Activated CD4-positive, alpha-beta T cell treated with anti-CD3 and anti-CD28 coated beads for 36 hours (primary cell): ENCODE data around the gene NPW. TPM values are rescaled to one million over a fixed set of nuclear protein-coding genes. Genes with fewer than 3 reads are reported as not detected.

Source experiments
- ATAC-seq: fragments of 200-7000 bp; cut with Tn5 transposase; one replicate; pipeline ENCODE4 v1.10.0; 2021; ENCODE audit warnings: mild to moderate bottlenecking, moderate library complexity
- CTCF ChIA-PET: fragments of 350-600 bp; sonication (Branson Sonifier 250); formaldehyde crosslinking; loops from one replicate; lab custom pipeline; 2021; ENCODE audit warnings: antibody characterized with exemption; lab: Charles Lee
- POLR2A ChIA-PET: fragments of 350-600 bp; sonication (Branson Sonifier 250); formaldehyde crosslinking; loops from one replicate; lab custom pipeline; 2021; ENCODE audit warnings: antibody characterized with exemption, inconsistent platforms; lab: Charles Lee
- DNase-seq: peaks from one replicate; pipeline ENCODE4 v3.0.0-alpha.2; 2020
- H3K27ac Mint-ChIP-seq: one replicate; pipeline ENCODE4 v1.8.0; 2021; ENCODE audit warnings: mixed read lengths
- H3K27me3 Mint-ChIP-seq: one replicate; pipeline ENCODE4 v1.8.0; 2021; ENCODE audit warnings: mixed read lengths
- H3K36me3 Mint-ChIP-seq: one replicate; pipeline ENCODE4 v1.8.0; 2021; ENCODE audit warnings: low read depth, mixed read lengths
- H3K4me1 Mint-ChIP-seq: one replicate; pipeline ENCODE4 v1.8.0; 2021; ENCODE audit warnings: mixed read lengths
- H3K4me3 Mint-ChIP-seq: one replicate; pipeline ENCODE4 v1.8.0; 2021; ENCODE audit warnings: mild to moderate bottlenecking, moderate library complexity, mixed read lengths
- H3K9me3 Mint-ChIP-seq: one replicate; pipeline ENCODE4 v1.8.0; 2021; ENCODE audit warnings: low read depth, mixed read lengths
- intact Hi-C, 2 experiments: fragments of 100-400 bp; cut with DNase I in 1 of 2; cut with micrococcal nuclease in 1 of 2; formaldehyde crosslinking; loops; one replicate each; pipeline versions ENCODE4 v1.14.2 to v1.15.1; 2022 to 2024; cut with DNase I, micrococcal nuclease
- total RNA-seq, 2 experiments: library from RNA; stranded (reverse); gene quantifications; one replicate each; pipeline ENCODE4 v1.2.3, GENCODE V29; 2021

The NPW gene
- total RNA-seq, 2 experiments from 2014 or later: 2.0 to 2.8 TPM

- H3K27ac Mint-ChIP-seq: peak overlapping the region; percentile 60
- peaks cover 23% of the 10 kb centered on the region for H3K27me3 Mint-ChIP-seq
- DNase-seq (no peak), ATAC-seq (no peak)
- H3K9me3 Mint-ChIP-seq: no peaks in the 10 kb centered on the region
- CTCF ChIA-PET: interaction anchor here (1.2 to 1.5 kb wide), 2 partner anchors 9 to 112 kb away, joined by 4 read pairs; partner anchors contain the start of gene PKD1
- POLR2A ChIA-PET: interaction anchor here (1.1 kb wide), 1 partner anchor 131 kb away, joined by 4 read pairs; the partner anchor contains the start of gene TRAF7
- no peaks in the 10 kb centered on the region for H3K36me3 Mint-ChIP-seq
- H3K4me3 Mint-ChIP-seq: no peak overlapping the region
- H3K4me1 Mint-ChIP-seq: peaks cover 15% of the 10 kb centered on the region
- intact Hi-C loops: loop anchor here (5.0 to 10.0 kb wide), 2 partner anchors 38 to 461 kb away; no protein-coding TSS in a partner anchor
Observed at GRCh38 chr16:2024032-2024420, 4.4 kb downstream of the NPW start.

GRCh38 chr16:2025251-2025650 lies 5.7 kb downstream of the NPW start:
- POLR2A ChIA-PET: interaction anchor here (0.6 kb wide), 1 partner anchor 127 kb away, joined by 4 read pairs; no protein-coding TSS in a partner anchor
- no peak overlapping the region for H3K4me3 Mint-ChIP-seq

GRCh38 chr16:2025878-2026460 lies 6.4 kb downstream of the NPW start:
- Mint-ChIP-seq H3K27ac (no peak overlapping the region), H3K9me3 (no peaks in the 10 kb centered on the region), H3K4me3 (peak overlapping the region; percentile 29), H3K27me3 (peaks cover 17% of the 10 kb centered on the region), H3K4me1 (peaks cover 10% of the 10 kb centered on the region), H3K36me3 (no peaks in the 10 kb centered on the region)
- POLR2A ChIA-PET: no interaction called here
- DNase-seq: no peak
- no peak for ATAC-seq
- intact Hi-C loops: loop anchor here in 1 of 2 experiments (10.0 kb wide), 1 partner anchor 459 kb away; no protein-coding TSS in a partner anchor
- CTCF ChIA-PET: no interaction called here

More at GRCh38 chr16:2025251-2025650, 5.7 kb downstream of the NPW start:
- Mint-ChIP-seq H3K27ac (no peak overlapping the region), H3K36me3 (no peaks in the 10 kb centered on the region), H3K27me3 (peaks cover 19% of the 10 kb centered on the region), H3K4me1 (peaks cover 15% of the 10 kb centered on the region), H3K9me3 (no peaks in the 10 kb centered on the region)
- intact Hi-C loops: loop anchor here in 1 of 2 experiments (10.0 kb wide), 1 partner anchor 460 kb away; no protein-coding TSS in a partner anchor
- DNase-seq: no peak
- ATAC-seq: no peak
- CTCF ChIA-PET: interaction anchor here (1.4 kb wide), 1 partner anchor 115 kb away, joined by 4 read pairs; no protein-coding TSS in a partner anchor

- Mint-ChIP-seq H3K36me3 (no peaks in the 10 kb centered on the region), H3K4me1 (peaks cover 10% of the 10 kb centered on the region), H3K9me3 (no peaks in the 10 kb centered on the region), H3K27me3 (peaks cover 15% of the 10 kb centered on the region), H3K27ac (no peak within 1 kb of the TSS), H3K4me3 (peak within 1 kb of the TSS; percentile 49)
- DNase-seq (peak; percentile 38), ATAC-seq (peak; percentile 2)
- intact Hi-C loops: loop anchor here in 1 of 2 experiments (10.0 kb wide), 1 partner anchor 458 kb away; no protein-coding TSS in a partner anchor
- ChIA-PET CTCF (no interaction called here), POLR2A (interaction anchor here (0.6 kb wide), 1 partner anchor 20 kb away, joined by 3 read pairs; no protein-coding TSS in a partner anchor)
Observed at GRCh38 chr16:2026461-2027023, 7.0 kb downstream of the NPW start, which contains the start of gene NHERF2. TSS of gene NHERF2 (plus strand) at chr16:2026902. CDS start at chr16:2027006, 104 bp downstream.

GRCh38 chr16:2027024-2028010 lies 7.7 kb downstream of the NPW start:
- POLR2A ChIA-PET: interaction anchor here (0.6 kb wide), 1 partner anchor 19 kb away, joined by 3 read pairs; no protein-coding TSS in a partner anchor
- peak; percentile 8 for ATAC-seq

GRCh38 chr16:2028146-2028545 lies 8.6 kb downstream of the NPW start:
- Mint-ChIP-seq H3K27me3 (peaks cover 7% of the 10 kb centered on the region), H3K4me3 (no peak overlapping the region), H3K4me1 (peaks cover 4% of the 10 kb centered on the region), H3K27ac (no peak overlapping the region), H3K36me3 (no peaks in the 10 kb centered on the region), H3K9me3 (no peaks in the 10 kb centered on the region)
- DNase-seq: no peak
- ATAC-seq: no peak
- CTCF ChIA-PET: interaction anchor here (1.0 to 1.4 kb wide), 3 partner anchors 11 to 112 kb away, joined by 3 to 4 read pairs (median 3); partner anchors contain the start of genes NTHL1 and TSC2
- intact Hi-C loops: loop anchor here in 1 of 2 experiments (10.0 kb wide), 1 partner anchor 457 kb away; no protein-coding TSS in a partner anchor
- POLR2A ChIA-PET: no interaction called here

More at GRCh38 chr16:2027024-2028010, 7.7 kb downstream of the NPW start:
- peak overlapping the region; percentile 49 for H3K4me3 Mint-ChIP-seq
- H3K36me3 Mint-ChIP-seq: no peaks in the 10 kb centered on the region
- peaks cover 10% of the 10 kb centered on the region for H3K4me1 Mint-ChIP-seq
- CTCF ChIA-PET: interaction anchor here (1.0 to 1.4 kb wide), 3 partner anchors 12 to 113 kb away, joined by 3 to 4 read pairs (median 3); partner anchors contain the start of genes NTHL1 and TSC2
- H3K27me3 Mint-ChIP-seq: peaks cover 10% of the 10 kb centered on the region
- H3K9me3 Mint-ChIP-seq: no peaks in the 10 kb centered on the region
- no peak overlapping the region for H3K27ac Mint-ChIP-seq
- intact Hi-C loops: loop anchor here in 1 of 2 experiments (10.0 kb wide), 1 partner anchor 457 kb away; no protein-coding TSS in a partner anchor
- DNase-seq: peak; percentile 34

GRCh38 chr16:2028620-2029220 lies 9.1 kb downstream of the NPW start:
- POLR2A ChIA-PET: no interaction called here

GRCh38 chr16:2029350-2029749 lies 9.8 kb downstream of the NPW start:
- Mint-ChIP-seq H3K36me3 (no peaks in the 10 kb centered on the region), H3K4me3 (no peak overlapping the region), H3K27ac (no peak overlapping the region), H3K27me3 (peaks cover 7% of the 10 kb centered on the region), H3K4me1 (peaks cover under 1% of the 10 kb centered on the region), H3K9me3 (no peaks in the 10 kb centered on the region)
- intact Hi-C loops: loop anchor here in 1 of 2 experiments (10.0 kb wide), 1 partner anchor 455 kb away; no protein-coding TSS in a partner anchor
- ATAC-seq: no peak
- POLR2A ChIA-PET: no interaction called here
- no peak for DNase-seq
- CTCF ChIA-PET: no interaction called here

More at GRCh38 chr16:2028620-2029220, 9.1 kb downstream of the NPW start:
- CTCF ChIA-PET: interaction anchor here (1.4 kb wide), 2 partner anchors 11 to 112 kb away, joined by 3 to 4 read pairs; no protein-coding TSS in a partner anchor
- no peaks in the 10 kb centered on the region for H3K36me3 Mint-ChIP-seq
- intact Hi-C loops: loop anchor here in 1 of 2 experiments (10.0 kb wide), 1 partner anchor 456 kb away; no protein-coding TSS in a partner anchor
- H3K9me3 Mint-ChIP-seq: no peaks in the 10 kb centered on the region
- H3K4me1 Mint-ChIP-seq: peaks cover 4% of the 10 kb centered on the region
- H3K4me3 Mint-ChIP-seq: no peak overlapping the region
- peaks cover 7% of the 10 kb centered on the region for H3K27me3 Mint-ChIP-seq
- no peak overlapping the region for H3K27ac Mint-ChIP-seq
- DNase-seq: no peak
- no peak for ATAC-seq

- Mint-ChIP-seq H3K9me3 (no peaks in the 10 kb centered on the region), H3K27ac (no peak overlapping the region), H3K4me1 (no peaks in the 10 kb centered on the region), H3K36me3 (no peaks in the 10 kb centered on the region), H3K4me3 (no peak overlapping the region), H3K27me3 (peaks cover 7% of the 10 kb centered on the region)
- intact Hi-C loops: no loop called here
- POLR2A ChIA-PET: no interaction called here
- DNase-seq: no peak
- CTCF ChIA-PET: no interaction called here
- no peak for ATAC-seq
Observed at GRCh38 chr16:2030036-2030435, 10.5 kb downstream of the NPW start.

GRCh38 chr16:2031081-2031577 lies 11.5 kb downstream of the NPW start:
- POLR2A ChIA-PET: no interaction called here
- Mint-ChIP-seq H3K27ac (no peak overlapping the region), H3K9me3 (no peaks in the 10 kb centered on the region), H3K27me3 (peaks cover 4% of the 10 kb centered on the region), H3K36me3 (no peaks in the 10 kb centered on the region), H3K4me1 (no peaks in the 10 kb centered on the region), H3K4me3 (no peak overlapping the region)
- no peak for DNase-seq
- no peak for ATAC-seq
- CTCF ChIA-PET: no interaction called here
- intact Hi-C loops: no loop called here
